ENCODE data around the gene PUM2. TPM values are rescaled to one million over a fixed set of nuclear protein-coding genes. Genes with fewer than 3 reads are reported as not detected.

The PUM2 gene
- total and polyA plus RNA-seq, 4 donors = 18.5 to 61.0 (median 35.1) TPM

DNA sequence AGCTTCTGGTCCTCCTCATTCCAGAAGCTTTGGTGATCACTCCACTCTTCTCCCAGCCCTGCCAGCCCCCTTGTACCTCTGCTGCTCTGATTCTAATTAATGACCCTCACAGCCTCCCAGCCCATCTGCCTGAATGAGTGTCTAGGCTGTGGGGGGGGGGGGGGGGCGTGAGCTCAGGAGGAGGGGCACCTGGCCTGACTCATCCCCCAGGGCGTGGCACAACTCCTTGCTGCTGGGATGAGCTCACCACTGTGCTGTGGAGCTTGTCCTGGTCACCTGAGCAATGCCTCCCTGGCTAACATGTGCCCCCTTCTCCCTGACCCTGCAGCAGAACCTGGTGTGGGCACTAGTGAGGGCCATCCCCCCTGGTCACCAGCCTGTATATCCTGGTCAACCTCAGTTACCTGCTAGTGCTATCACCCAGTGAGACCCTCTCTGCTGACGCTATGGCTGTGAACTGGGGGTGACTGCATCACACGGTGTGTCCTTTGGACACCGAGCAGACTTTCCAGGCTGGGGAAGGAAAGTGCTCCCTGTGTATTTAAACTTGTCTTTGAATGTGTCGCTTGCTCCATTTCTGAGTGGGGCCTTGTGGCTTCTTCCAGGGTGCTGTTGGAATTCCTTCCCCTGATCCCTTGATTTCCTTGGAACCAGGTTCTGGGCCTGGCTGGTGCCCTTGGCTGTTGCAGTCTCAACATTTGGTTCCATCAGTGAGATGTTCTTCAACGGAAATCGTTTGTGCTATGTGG, 41.5 kb upstream of the PUM2 start:
- H3K9me3 ChIP-seq (ENCODE audit: control insufficient read depth in 4 of 4, low read length in 3 of 4) = no peaks in the 10 kb centered on the region
- H3K36me3 ChIP-seq (ENCODE audit: control insufficient read depth in 4 of 4, insufficient read depth in 3 of 4, low read depth in 1 of 4, low read length in 3 of 4) = no peaks in the 10 kb centered on the region
- 90% methylated on average over 8 of the region's 8 CpGs for WGBS
- no peaks in the 10 kb centered on the region for H3K4me1 ChIP-seq (ENCODE audit: control insufficient read depth in 4 of 4, insufficient read depth in 4 of 4, low read length in 3 of 4)
- no peak overlapping the region for H3K9ac ChIP-seq (ENCODE audit: low read depth in 1 of 2, low read length in 2 of 2)
- TF ChIP-seq FOXA1 (IDR thresholded peaks at IDR 0.05) (no peak), EGR1 (IDR thresholded peaks at IDR 0.05; ENCODE audit: low read depth in 2 of 2) (no peak), SP1 (IDR thresholded peaks at IDR 0.05) (no peak), GABPA (IDR thresholded peaks at IDR 0.05 in 1 of 2, conservative IDR thresholded peaks at IDR 0.05 in 1 of 2) (no peak), TAF1 (conservative IDR thresholded peaks at IDR 0.05) (no peak), FOXA2 (IDR thresholded peaks at IDR 0.05) (no peak), YY1 (IDR thresholded peaks at IDR 0.05) (no peak), HNF4A (conservative IDR thresholded peaks at IDR 0.05) (no peak), JUND (IDR thresholded peaks at IDR 0.05) (no peak), NR2F2 (IDR thresholded peaks at IDR 0.05) (no peak), HNF4G (IDR thresholded peaks at IDR 0.05) (no peak), RAD21 (IDR thresholded peaks at IDR 0.05) (no peak), RXRA (IDR thresholded peaks at IDR 0.05) (no peak)
- TF ChIP-seq, protein P1, sequence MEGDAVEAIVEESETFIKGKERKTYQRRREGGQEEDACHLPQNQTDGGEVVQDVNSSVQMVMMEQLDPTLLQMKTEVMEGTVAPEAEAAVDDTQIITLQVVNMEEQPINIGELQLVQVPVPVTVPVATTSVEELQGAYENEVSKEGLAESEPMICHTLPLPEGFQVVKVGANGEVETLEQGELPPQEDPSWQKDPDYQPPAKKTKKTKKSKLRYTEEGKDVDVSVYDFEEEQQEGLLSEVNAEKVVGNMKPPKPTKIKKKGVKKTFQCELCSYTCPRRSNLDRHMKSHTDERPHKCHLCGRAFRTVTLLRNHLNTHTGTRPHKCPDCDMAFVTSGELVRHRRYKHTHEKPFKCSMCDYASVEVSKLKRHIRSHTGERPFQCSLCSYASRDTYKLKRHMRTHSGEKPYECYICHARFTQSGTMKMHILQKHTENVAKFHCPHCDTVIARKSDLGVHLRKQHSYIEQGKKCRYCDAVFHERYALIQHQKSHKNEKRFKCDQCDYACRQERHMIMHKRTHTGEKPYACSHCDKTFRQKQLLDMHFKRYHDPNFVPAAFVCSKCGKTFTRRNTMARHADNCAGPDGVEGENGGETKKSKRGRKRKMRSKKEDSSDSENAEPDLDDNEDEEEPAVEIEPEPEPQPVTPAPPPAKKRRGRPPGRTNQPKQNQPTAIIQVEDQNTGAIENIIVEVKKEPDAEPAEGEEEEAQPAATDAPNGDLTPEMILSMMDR (IDR thresholded peaks at IDR 0.05; ENCODE audit: low read depth, low read length, missing input control) = no peak
- TF ChIP-seq, protein P2, sequence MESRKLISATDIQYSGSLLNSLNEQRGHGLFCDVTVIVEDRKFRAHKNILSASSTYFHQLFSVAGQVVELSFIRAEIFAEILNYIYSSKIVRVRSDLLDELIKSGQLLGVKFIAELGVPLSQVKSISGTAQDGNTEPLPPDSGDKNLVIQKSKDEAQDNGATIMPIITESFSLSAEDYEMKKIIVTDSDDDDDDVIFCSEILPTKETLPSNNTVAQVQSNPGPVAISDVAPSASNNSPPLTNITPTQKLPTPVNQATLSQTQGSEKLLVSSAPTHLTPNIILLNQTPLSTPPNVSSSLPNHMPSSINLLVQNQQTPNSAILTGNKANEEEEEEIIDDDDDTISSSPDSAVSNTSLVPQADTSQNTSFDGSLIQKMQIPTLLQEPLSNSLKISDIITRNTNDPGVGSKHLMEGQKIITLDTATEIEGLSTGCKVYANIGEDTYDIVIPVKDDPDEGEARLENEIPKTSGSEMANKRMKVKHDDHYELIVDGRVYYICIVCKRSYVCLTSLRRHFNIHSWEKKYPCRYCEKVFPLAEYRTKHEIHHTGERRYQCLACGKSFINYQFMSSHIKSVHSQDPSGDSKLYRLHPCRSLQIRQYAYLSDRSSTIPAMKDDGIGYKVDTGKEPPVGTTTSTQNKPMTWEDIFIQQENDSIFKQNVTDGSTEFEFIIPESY (IDR thresholded peaks at IDR 0.05) = no peak
- TF ChIP-seq, protein P3, sequence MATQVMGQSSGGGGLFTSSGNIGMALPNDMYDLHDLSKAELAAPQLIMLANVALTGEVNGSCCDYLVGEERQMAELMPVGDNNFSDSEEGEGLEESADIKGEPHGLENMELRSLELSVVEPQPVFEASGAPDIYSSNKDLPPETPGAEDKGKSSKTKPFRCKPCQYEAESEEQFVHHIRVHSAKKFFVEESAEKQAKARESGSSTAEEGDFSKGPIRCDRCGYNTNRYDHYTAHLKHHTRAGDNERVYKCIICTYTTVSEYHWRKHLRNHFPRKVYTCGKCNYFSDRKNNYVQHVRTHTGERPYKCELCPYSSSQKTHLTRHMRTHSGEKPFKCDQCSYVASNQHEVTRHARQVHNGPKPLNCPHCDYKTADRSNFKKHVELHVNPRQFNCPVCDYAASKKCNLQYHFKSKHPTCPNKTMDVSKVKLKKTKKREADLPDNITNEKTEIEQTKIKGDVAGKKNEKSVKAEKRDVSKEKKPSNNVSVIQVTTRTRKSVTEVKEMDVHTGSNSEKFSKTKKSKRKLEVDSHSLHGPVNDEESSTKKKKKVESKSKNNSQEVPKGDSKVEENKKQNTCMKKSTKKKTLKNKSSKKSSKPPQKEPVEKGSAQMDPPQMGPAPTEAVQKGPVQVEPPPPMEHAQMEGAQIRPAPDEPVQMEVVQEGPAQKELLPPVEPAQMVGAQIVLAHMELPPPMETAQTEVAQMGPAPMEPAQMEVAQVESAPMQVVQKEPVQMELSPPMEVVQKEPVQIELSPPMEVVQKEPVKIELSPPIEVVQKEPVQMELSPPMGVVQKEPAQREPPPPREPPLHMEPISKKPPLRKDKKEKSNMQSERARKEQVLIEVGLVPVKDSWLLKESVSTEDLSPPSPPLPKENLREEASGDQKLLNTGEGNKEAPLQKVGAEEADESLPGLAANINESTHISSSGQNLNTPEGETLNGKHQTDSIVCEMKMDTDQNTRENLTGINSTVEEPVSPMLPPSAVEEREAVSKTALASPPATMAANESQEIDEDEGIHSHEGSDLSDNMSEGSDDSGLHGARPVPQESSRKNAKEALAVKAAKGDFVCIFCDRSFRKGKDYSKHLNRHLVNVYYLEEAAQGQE (IDR thresholded peaks at IDR 0.05) = no peak
- TF ChIP-seq, protein P4, sequence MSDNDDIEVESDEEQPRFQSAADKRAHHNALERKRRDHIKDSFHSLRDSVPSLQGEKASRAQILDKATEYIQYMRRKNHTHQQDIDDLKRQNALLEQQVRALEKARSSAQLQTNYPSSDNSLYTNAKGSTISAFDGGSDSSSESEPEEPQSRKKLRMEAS (IDR thresholded peaks at IDR 0.05) = no peak
- TF ChIP-seq, protein P5, sequence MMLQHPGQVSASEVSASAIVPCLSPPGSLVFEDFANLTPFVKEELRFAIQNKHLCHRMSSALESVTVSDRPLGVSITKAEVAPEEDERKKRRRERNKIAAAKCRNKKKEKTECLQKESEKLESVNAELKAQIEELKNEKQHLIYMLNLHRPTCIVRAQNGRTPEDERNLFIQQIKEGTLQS (IDR thresholded peaks at IDR 0.05) = no peak
- H3K4me3 ChIP-seq (ENCODE audit: low read depth in 1 of 3, low read length in 3 of 3) = no peak overlapping the region
- no peaks in the 10 kb centered on the region for H3K27me3 ChIP-seq (ENCODE audit: control insufficient read depth in 4 of 4, insufficient read depth in 4 of 4, low read length in 3 of 4)
- no peak overlapping the region for H3K27ac ChIP-seq (ENCODE audit: low read depth in 1 of 2, low read length in 2 of 2)
- no peak for DNase-seq (ENCODE audit: low spot score)

Data from liver (tissue), 9 donors.